Stimulated activated CD4-positive, alpha-beta T cell treated with anti-CD3 and anti-CD28 coated beads, Interleukin-1b, Interleukin-23, amount 100 ng/mL, for 48 hours (primary cell): ENCODE measurements around the gene NFATC2IP.
"Not testable (repeated sequence)": the region's sequence is repeated elsewhere in the genome, so short reads cannot be mapped to it uniquely, and the experiment has no call there.

Source experiments
- DNase-seq: peaks from one replicate; pipeline ENCODE4 v3.0.0-alpha.2; 2020

The NFATC2IP gene

DNA sequence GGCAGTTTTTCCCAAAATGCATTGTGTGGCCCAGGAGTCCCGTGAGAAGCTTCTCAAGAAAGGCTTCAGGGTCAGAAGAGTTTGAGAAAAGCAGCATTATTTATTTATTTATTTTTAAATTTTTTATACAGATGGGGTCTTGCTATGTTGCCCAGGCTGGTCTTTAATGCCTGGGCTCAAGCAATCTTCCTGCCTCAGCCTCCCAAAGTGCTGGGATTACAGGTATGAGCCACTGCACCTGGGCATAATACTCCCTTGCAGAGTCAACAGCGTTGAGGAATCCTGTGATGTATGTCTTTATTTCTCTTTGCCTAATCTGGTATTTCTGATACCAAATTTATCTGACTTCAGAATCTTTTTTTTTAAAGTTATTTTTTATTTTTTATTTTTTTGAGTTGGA is 49.3 kb downstream of the NFATC2IP start:
- DNase-seq = no peak

DNA sequence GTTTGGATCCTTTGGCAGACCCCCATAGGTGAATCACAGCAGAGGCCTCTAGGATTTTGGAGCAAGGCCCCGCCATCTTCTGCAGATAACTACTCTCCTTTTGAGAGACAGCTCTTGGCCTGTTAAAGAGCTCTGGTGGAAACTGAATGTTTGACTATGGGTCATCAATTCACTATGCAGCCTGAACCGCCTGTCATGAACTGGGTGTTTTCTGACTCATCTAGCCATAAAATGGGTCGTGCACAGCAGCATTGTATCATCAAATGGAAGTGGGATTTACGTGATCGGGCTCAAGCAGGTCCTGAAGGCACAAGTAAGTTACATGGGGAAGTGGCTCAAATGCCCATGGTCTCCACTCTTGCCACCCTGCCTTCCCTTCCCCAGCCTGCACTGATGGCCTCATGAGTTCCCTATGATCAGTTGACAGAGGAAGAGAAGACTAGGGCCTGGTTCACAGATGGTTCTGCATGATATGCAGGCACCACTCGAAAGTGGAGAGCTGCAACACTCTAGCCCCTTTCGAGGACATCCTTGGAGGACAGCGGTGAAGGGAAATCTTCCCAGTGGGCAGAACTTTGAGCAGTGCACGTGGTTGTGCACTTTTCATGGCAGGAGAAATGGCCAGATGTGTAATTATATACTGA is 53.9 kb downstream of the NFATC2IP start:
- not testable (repeated sequence) for DNase-seq

DNA sequence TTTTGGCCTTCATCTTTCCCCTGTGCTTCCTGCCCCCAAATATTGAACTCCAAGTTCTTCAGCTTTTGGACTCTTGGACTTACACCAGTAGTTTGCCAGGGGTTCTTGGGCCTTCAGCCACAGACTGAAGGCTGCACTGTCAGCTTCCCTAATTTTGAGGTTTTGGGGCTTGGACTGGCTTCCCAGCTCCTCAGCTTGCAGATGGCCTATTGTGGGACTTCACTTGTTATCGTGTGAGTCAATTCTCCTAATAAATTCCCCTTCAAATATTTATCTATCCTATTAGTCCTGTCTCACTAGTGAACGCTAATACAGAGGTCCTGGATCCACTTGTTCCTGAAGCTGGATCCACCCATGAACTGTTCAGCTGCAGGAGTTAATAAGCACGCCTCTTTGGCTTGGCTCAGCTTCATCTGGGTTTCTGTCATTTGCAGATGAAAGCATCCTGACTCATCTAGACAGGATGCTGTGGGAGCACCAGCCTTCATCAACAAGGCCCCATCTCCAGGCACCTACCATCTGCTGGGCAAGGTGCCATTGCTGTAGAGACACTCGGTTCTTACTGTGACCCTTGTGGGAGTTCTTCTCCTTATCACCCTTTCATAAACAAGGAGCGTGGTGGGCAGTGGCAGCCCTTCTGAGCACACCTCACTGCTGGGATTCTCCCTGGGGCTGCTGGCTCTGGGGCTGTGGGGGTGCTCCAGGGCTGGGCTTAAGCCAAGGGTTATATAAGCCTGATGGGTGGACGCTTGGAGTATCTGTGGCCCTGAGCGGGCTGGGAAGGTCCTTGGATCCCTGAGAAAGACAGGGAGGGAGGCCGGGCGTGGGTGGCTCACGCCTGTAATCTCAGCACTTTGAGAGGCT is 57.2 kb downstream of the NFATC2IP start:
- DNase-seq = peak; percentile 86

DNA sequence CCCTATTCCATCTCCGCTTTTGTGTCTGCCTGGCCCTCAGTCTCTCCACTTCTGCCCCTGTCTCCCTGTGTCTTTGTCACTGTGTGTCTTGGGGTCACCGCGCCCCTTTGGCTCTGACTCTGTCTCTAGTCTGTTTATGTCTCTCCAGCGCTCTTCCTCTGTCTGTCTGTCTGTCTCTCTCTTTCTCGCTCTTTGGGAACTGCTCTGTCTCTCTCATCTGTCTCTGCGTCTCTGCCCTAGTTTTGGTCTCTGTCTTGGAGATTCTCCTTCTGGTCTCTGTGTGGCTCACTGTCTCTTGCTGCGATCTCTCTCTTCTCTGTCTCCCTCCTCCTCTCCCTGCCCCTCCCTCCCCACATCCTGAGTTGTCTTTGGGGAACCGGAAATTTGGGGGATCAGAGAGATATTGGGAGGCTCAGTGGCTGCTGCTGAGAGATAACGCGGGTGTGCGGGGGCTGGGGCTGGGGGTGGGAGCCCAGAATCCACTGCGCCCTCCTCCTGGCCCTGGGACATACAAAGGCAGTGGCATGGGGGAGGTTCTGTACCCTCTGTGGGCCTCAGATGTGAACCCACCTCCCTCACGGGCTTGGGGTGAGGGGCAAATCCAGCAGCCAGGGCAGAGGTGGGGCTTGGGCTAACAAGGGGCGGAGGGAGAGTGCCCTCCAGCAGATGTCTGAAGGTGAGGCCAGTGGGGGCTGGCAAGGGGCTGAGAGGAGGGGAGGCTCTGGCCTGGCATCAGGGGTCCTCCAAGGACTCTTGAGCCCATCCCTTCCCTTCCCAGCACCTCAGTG is 58.5 kb downstream of the NFATC2IP start:
- DNase-seq = no peak

DNA sequence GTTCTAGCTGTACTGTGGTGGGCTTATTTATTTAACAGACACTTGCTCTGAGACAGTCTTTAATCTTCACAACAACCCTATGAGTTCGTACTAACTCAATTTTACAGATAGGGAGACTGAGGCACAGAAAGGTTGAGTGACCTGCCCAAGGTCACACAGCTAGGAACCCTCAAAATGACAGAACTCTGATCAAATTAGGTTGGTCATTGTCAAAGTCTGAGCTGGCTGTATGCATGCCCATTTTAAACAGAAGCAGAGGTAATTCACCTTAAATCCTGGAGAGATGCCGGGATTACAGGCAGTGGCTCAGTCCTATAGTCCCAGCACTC is 59.1 kb downstream of the NFATC2IP start:
- DNase-seq = no peak

DNA sequence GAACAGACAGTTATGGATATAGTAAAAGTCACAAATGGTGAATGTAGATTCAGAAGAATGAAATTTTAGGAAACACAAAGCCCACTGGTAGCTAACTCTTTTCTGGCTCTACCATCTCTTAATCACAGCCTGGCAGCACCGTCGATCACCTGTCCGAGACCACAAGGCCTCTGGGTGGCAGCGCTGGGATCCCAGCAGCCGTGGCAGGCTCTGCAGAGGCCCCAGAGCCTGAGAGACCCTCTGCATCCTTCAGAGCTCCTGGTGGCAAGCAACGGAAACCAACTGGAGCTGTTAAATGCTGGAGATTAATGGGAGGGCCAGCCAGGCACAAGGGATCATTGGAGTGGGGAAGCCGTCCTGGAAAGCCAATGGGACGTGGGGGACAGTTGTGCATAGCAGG is 60.4 kb downstream of the NFATC2IP start:
- no peak for DNase-seq

DNA sequence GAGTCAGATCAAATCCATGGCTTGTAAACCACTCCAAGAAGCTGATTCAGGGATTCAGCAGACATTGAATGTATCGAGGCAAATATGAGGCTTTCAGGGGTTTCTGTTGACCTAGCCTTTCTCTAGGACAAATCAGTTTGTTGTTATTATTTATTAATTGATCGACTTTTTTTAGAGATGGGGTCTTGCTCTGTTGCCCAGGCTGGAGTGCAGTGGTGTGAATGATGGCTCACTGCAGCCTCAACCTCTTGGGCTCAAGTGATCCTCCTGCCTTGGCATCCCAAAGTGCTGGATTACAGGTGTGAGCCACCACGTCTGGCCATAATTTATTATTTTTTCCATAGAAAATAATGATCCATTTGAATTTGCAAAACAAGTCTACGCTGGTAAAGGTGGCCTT is 61.1 kb downstream of the NFATC2IP start:
- DNase-seq = no peak

DNA sequence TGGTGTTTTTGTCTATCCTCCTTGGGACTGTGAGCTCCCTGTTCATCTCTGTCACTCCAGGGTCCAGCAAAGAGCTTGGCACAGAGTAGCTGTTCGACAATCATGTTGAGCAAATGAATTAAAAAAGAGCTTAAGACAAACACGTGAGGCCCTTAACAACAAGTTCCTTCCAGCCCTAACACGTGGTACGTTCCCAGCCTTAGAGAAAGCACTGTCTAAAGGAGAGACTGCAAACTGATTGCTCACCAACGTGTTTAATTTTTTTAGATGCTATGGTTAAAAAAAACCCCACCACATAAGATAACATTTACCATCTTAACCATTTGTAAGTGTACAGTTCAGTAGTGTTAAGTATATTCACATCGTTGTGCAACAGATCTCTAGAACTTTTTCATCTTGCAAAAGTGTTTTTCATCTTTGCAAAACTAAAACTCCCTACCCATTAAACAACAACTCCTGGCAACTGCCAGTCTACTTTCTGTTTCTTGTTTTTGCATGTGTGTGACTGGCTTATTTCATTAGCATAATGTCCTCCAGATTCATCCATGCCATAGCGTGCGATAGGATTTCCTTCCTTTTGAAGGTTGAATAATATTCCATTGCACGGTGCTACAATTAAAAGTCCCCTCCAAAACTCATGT is 62.3 kb downstream of the NFATC2IP start:
- peak; percentile 43 for DNase-seq

DNA sequence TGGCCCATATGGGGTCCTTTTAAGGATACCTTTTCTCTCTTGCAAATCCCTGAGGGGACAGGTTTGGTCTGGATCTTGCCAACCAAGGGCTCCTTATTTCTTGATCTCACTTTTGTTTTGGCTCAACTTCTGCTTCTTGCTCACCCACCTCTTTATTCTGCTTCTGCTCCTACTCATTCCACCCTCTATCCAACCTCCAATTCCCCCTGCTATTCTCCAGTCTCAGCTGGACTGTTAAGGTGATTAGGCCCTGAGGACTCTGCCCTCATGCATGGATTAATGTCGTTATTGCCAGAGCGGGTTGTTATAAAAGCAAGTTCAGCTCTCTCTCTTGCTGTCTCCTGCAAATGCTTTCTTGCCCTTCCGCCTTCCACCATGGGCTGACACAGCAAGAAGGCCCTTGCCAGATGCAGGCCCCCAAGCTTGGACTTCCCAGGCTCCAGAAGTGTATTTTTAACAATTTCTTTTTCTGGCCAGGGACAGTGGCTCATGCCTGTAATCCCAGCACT is 63.9 kb downstream of the NFATC2IP start:
- no peak for DNase-seq
